GM23248 (cell line): ENCODE data around the gene PID1.

Source experiments
- EZH2 ChIP-seq: fragments of 200-600 bp; sonication (generic); IDR thresholded peaks from 2 replicates; pipeline ENCODE4 v1.6.1; 2018; ENCODE audit warnings: antibody characterized with exemption, mild to moderate bottlenecking; ENCODE audit not compliant: insufficient read depth, poor library complexity, severe bottlenecking
- EZH2phosphoT487 ChIP-seq: fragments of 200-600 bp; sonication (generic); IDR thresholded peaks from 2 replicates; pipeline ENCODE4 v1.6.1; 2018; ENCODE audit warnings: antibody characterized with exemption, moderate library complexity, mild to moderate bottlenecking, low read depth; ENCODE audit not compliant: insufficient read depth

DNA sequence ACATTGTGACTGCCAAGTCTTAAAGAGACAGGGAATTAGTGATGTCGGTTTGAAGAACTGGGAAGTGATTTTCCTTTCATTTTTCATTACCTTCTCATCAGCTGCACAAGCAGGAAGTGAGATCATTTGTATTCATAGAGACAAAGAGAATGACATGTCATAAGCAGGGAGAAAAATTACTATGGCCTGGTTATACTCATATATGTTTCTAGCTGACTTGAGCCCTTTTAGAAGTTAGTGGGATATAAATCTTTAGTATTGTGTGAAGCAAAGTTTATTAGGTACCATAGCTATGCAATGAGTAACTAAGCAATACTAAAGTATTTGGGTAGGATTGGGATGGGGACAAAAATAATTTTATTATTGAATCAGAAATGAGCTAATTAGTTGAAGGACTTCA lies 284.1 kb downstream of the PID1 start:
- no peak for TF ChIP-seq EZH2
- no peak for TF ChIP-seq EZH2phosphoT487
